Measurements from ENCODE around the gene RFX8.

Gene RFX8

GRCh38 chr2:101348883-101349282 is 126.0 kb downstream of the RFX8 start:
- DNase-seq: no peak
